ENCODE data around the gene BCL2.
A peak's percentile ranks its signal among the peaks of the same experiment; 100 is the strongest.

BCL2 gene

GRCh38 chr18:63189041-63189440, 130.5 kb downstream of the BCL2 start:
- H4K20me1 ChIP-seq (ENCODE audit: insufficient read depth, low read length) = peaks cover 8% of the 10 kb centered on the region; the same call in 1 of the 2 replicates
- no peak overlapping the region for H3K27ac ChIP-seq (ENCODE audit: low read length)
- peaks cover 96% of the 10 kb centered on the region for H3K79me2 ChIP-seq (ENCODE audit: insufficient read depth, low read length)
- H3K9me3 ChIP-seq (ENCODE audit: insufficient read depth, low read length, severe bottlenecking) = no peaks in the 10 kb centered on the region
- peaks cover 22% of the 10 kb centered on the region for H3K4me1 ChIP-seq (ENCODE audit: insufficient read depth, low read length)
- DNase-seq = no peak
- no peak overlapping the region for H3K4me3 ChIP-seq (ENCODE audit: low read depth in 1 of 2, low read length in 2 of 2)
- H3K4me2 ChIP-seq (ENCODE audit: insufficient read depth, low read length) = no peak overlapping the region
- H2AFZ ChIP-seq (ENCODE audit: low read depth, low read length) = no peak overlapping the region
- TF ChIP-seq EZH2 (IDR thresholded peaks at IDR 0.05; ENCODE audit: borderline replicate concordance, low read depth, low read length, severe bottlenecking) = no peak
- no peak for ATAC-seq (ENCODE audit: insufficient read depth, low read depth)
- no peak overlapping the region for H3K9ac ChIP-seq (ENCODE audit: low read depth, low read length)
- no peaks in the 10 kb centered on the region for H3K27me3 ChIP-seq (ENCODE audit: insufficient read depth, low read length, poor library complexity)
- H3K36me3 ChIP-seq (ENCODE audit: insufficient read depth, low read length) = peaks cover 9% of the 10 kb centered on the region

- no peak overlapping the region for H3K4me3 ChIP-seq (ENCODE audit: low read depth in 1 of 2, low read length in 2 of 2)
- peaks cover 13% of the 10 kb centered on the region; the same call in 1 of the 2 replicates for H4K20me1 ChIP-seq (ENCODE audit: insufficient read depth, low read length)
- no peak overlapping the region for H3K4me2 ChIP-seq (ENCODE audit: insufficient read depth, low read length)
- H2AFZ ChIP-seq (ENCODE audit: low read depth, low read length) = no peak overlapping the region
- H3K9me3 ChIP-seq (ENCODE audit: insufficient read depth, low read length, severe bottlenecking) = no peaks in the 10 kb centered on the region
- H3K36me3 ChIP-seq (ENCODE audit: insufficient read depth, low read length) = peaks cover 13% of the 10 kb centered on the region
- no peak overlapping the region for H3K9ac ChIP-seq (ENCODE audit: low read depth, low read length)
- no peaks in the 10 kb centered on the region for H3K27me3 ChIP-seq (ENCODE audit: insufficient read depth, low read length, poor library complexity)
- TF ChIP-seq CTCF (IDR thresholded peaks at IDR 0.05; ENCODE audit: borderline replicate concordance, extremely low read depth, low read length, poor library complexity, severe bottlenecking) (no peak), EZH2 (IDR thresholded peaks at IDR 0.05; ENCODE audit: borderline replicate concordance, low read depth, low read length, severe bottlenecking) (no peak)
- H3K27ac ChIP-seq (ENCODE audit: low read length) = no peak overlapping the region
- DNase-seq = no peak
- ATAC-seq (ENCODE audit: insufficient read depth, low read depth) = no peak
- peaks cover 96% of the 10 kb centered on the region for H3K79me2 ChIP-seq (ENCODE audit: insufficient read depth, low read length)
- H3K4me1 ChIP-seq (ENCODE audit: insufficient read depth, low read length) = peaks cover 26% of the 10 kb centered on the region
Measured at GRCh38 chr18:63187791-63188460, 131.6 kb downstream of the BCL2 start.

- peaks cover 27% of the 10 kb centered on the region for H3K4me1 ChIP-seq (ENCODE audit: insufficient read depth, low read length)
- ATAC-seq (ENCODE audit: insufficient read depth, low read depth) (no peak), DNase-seq (no peak)
- TF ChIP-seq EZH2 (IDR thresholded peaks at IDR 0.05; ENCODE audit: borderline replicate concordance, low read depth, low read length, severe bottlenecking) (no peak), CTCF (IDR thresholded peaks at IDR 0.05; ENCODE audit: borderline replicate concordance, extremely low read depth, low read length, poor library complexity, severe bottlenecking) (no peak)
- H3K79me2 ChIP-seq (ENCODE audit: insufficient read depth, low read length) = peaks cover 96% of the 10 kb centered on the region
- peaks cover 17% of the 10 kb centered on the region for H3K36me3 ChIP-seq (ENCODE audit: insufficient read depth, low read length)
- no peaks in the 10 kb centered on the region for H3K27me3 ChIP-seq (ENCODE audit: insufficient read depth, low read length, poor library complexity)
- H3K9ac ChIP-seq (ENCODE audit: low read depth, low read length) = no peak overlapping the region
- peaks cover 12% of the 10 kb centered on the region for H4K20me1 ChIP-seq (ENCODE audit: insufficient read depth, low read length)
- H2AFZ ChIP-seq (ENCODE audit: low read depth, low read length) = no peak overlapping the region
- H3K4me2 ChIP-seq (ENCODE audit: insufficient read depth, low read length) = no peak overlapping the region
- peak overlapping the region; percentile 33; the same call in 1 of the 2 replicates for H3K27ac ChIP-seq (ENCODE audit: low read length)
- H3K4me3 ChIP-seq (ENCODE audit: low read depth in 1 of 2, low read length in 2 of 2) = no peak overlapping the region
- H3K9me3 ChIP-seq (ENCODE audit: insufficient read depth, low read length, severe bottlenecking) = no peaks in the 10 kb centered on the region
Measured at GRCh38 chr18:63187223-63187574, 132.4 kb downstream of the BCL2 start.

GRCh38 chr18:63186520-63187222, 132.9 kb downstream of the BCL2 start:
- Histone ChIP-seq H4K20me1 (ENCODE audit: insufficient read depth, low read length) (peaks cover 15% of the 10 kb centered on the region), H3K9me3 (ENCODE audit: insufficient read depth, low read length, severe bottlenecking) (no peaks in the 10 kb centered on the region), H2AFZ (ENCODE audit: low read depth, low read length) (no peak overlapping the region), H3K4me1 (ENCODE audit: insufficient read depth, low read length) (peaks cover 27% of the 10 kb centered on the region), H3K27me3 (ENCODE audit: insufficient read depth, low read length, poor library complexity) (no peaks in the 10 kb centered on the region), H3K9ac (ENCODE audit: low read depth, low read length) (no peak overlapping the region), H3K79me2 (ENCODE audit: insufficient read depth, low read length) (peaks cover 96% of the 10 kb centered on the region), H3K27ac (ENCODE audit: low read length) (peak overlapping the region; percentile 33; the same call in 1 of the 2 replicates), H3K4me2 (ENCODE audit: insufficient read depth, low read length) (no peak overlapping the region), H3K4me3 (ENCODE audit: low read depth in 1 of 2, low read length in 2 of 2) (no peak overlapping the region), H3K36me3 (ENCODE audit: insufficient read depth, low read length) (peaks cover 22% of the 10 kb centered on the region)
- DNase-seq = no peak
- no peak for TF ChIP-seq CTCF (IDR thresholded peaks at IDR 0.05; ENCODE audit: borderline replicate concordance, extremely low read depth, low read length, poor library complexity, severe bottlenecking)
- no peak for TF ChIP-seq EZH2 (IDR thresholded peaks at IDR 0.05; ENCODE audit: borderline replicate concordance, low read depth, low read length, severe bottlenecking)
- ATAC-seq (ENCODE audit: insufficient read depth, low read depth) = no peak; the same call in 2 of the 3 replicates
